CD14-positive monocyte (primary cell): Measurements from ENCODE around the gene SCAI. TPM values are rescaled to one million over a fixed set of nuclear protein-coding genes. Genes with fewer than 3 reads are reported as not detected.

Experiments used
- DNase-seq, 3 donors: peaks; one replicate each; pipeline ENCODE4 v3.0.0-alpha.2; 2011 to 2022
- H2AFZ ChIP-seq: 2 replicates; pipeline ENCODE4 v1.6.0; 2012; ENCODE audit warnings: mild to moderate bottlenecking, low read depth, low read length, inconsistent platforms; ENCODE audit not compliant: insufficient read depth, poor library complexity, severe bottlenecking
- H3K27ac ChIP-seq, 2 donors: 1 replicate in 1 of 2; 2 replicates in 1 of 2; pipeline ENCODE4 v1.5.1; 2012 to 2013; ENCODE audit warnings: low read length in 2 of 2, control low read depth in 1 of 2, inconsistent platforms in 1 of 2, low read depth in 1 of 2, mild to moderate bottlenecking in 1 of 2
- H3K27me3 ChIP-seq, 2 donors: one replicate each; pipeline versions ENCODE4 v1.6.0 to v1.6.1; 2011 to 2013; ENCODE audit warnings: low read length in 2 of 2; ENCODE audit not compliant: control insufficient read depth in 2 of 2, insufficient read depth in 2 of 2
- H3K36me3 ChIP-seq, 2 donors: replicated peaks in 1 of 2; 1 replicate in 1 of 2; 2 replicates in 1 of 2; pipeline versions ENCODE4 v1.5.1 to v1.6.1; 2012 to 2013; ENCODE audit warnings: low read length in 2 of 2, control low read depth in 1 of 2, inconsistent platforms in 1 of 2, mild to moderate bottlenecking in 1 of 2; ENCODE audit not compliant: insufficient read depth in 2 of 2, control insufficient read depth in 1 of 2
- H3K4me1 ChIP-seq, 2 donors: 1 replicate in 1 of 2; 2 replicates in 1 of 2; pipeline versions ENCODE4 v1.5.1 to v1.6.1; 2012 to 2013; ENCODE audit warnings: low read length in 2 of 2, control low read depth in 1 of 2, inconsistent platforms in 1 of 2, mild to moderate bottlenecking in 1 of 2, moderate library complexity in 1 of 2; ENCODE audit not compliant: insufficient read depth in 2 of 2, control insufficient read depth in 1 of 2
- H3K4me2 ChIP-seq: replicated peaks from 2 replicates; pipeline ENCODE3; 2012; ENCODE audit warnings: low read length, moderate library complexity, mild to moderate bottlenecking; ENCODE audit not compliant: poor library complexity, severe bottlenecking; ENCODE audit errors: extremely low read depth
- H3K4me3 ChIP-seq, 3 experiments: fragments of 200-600 bp in 1 of 3; sonication (generic) in 1 of 3; replicated peaks in 1 of 3; 1 replicate in 2 of 3; 2 replicates in 1 of 3; pipeline ENCODE4 v1.5.1; 2011 to 2013; ENCODE audit warnings: low read length in 3 of 3, mild to moderate bottlenecking in 3 of 3, control low read depth in 2 of 3, low read depth in 2 of 3, inconsistent platforms in 1 of 3, moderate library complexity in 1 of 3
- H3K79me2 ChIP-seq: 2 replicates; pipeline ENCODE4 v1.6.0; 2012; ENCODE audit warnings: mild to moderate bottlenecking, control low read depth, inconsistent platforms, low read length, moderate library complexity; ENCODE audit not compliant: insufficient read depth
- H3K9ac ChIP-seq: 2 replicates; pipeline ENCODE4 v1.6.0; 2017; ENCODE audit warnings: low read length, mild to moderate bottlenecking; ENCODE audit not compliant: insufficient read depth, poor library complexity, severe bottlenecking
- H3K9me3 ChIP-seq, 2 donors: replicated peaks in 1 of 2; 1 replicate in 1 of 2; 2 replicates in 1 of 2; pipeline versions ENCODE4 v1.5.1 to v1.6.1; 2012 to 2013; ENCODE audit warnings: low read length in 2 of 2, control low read depth in 1 of 2; ENCODE audit not compliant: control insufficient read depth in 1 of 2, insufficient read depth in 1 of 2
- H4K20me1 ChIP-seq: 2 replicates; pipeline ENCODE4 v1.6.0; 2012; ENCODE audit warnings: mild to moderate bottlenecking, low read length, control low read depth, moderate library complexity; ENCODE audit not compliant: insufficient read depth
- H3K27ac Mint-ChIP-seq, 7 donors: one replicate each; pipeline ENCODE4 v1.8.0; 2020; ENCODE audit warnings: mild to moderate bottlenecking in 7 of 7, mixed read lengths in 7 of 7, moderate library complexity in 6 of 7, inconsistent platforms in 2 of 7
- H3K27me3 Mint-ChIP-seq, 3 donors: one replicate each; pipeline ENCODE4 v1.8.0; 2021 to 2022; ENCODE audit warnings: low read depth in 3 of 3, mild to moderate bottlenecking in 3 of 3, mixed read lengths in 3 of 3, moderate library complexity in 3 of 3, inconsistent platforms in 1 of 3
- H3K36me3 Mint-ChIP-seq, 2 donors: one replicate each; pipeline ENCODE4 v1.8.0; 2020; ENCODE audit warnings: mixed read lengths in 2 of 2, inconsistent platforms in 1 of 2, mild to moderate bottlenecking in 1 of 2
- H3K4me1 Mint-ChIP-seq: one replicate; pipeline ENCODE4 v1.8.0; 2020; ENCODE audit warnings: mild to moderate bottlenecking, mixed read lengths
- H3K4me3 Mint-ChIP-seq, 2 donors: one replicate each; pipeline ENCODE4 v1.8.0; 2020; ENCODE audit warnings: mild to moderate bottlenecking in 2 of 2, mixed read lengths in 2 of 2, moderate library complexity in 1 of 2
- H3K9me3 Mint-ChIP-seq, 7 donors: one replicate each; pipeline ENCODE4 v1.8.0; 2020 to 2022; ENCODE audit warnings: mixed read lengths in 7 of 7, mild to moderate bottlenecking in 6 of 7, moderate library complexity in 6 of 7, inconsistent platforms in 2 of 7
- WGBS: methylation state at CpG from one replicate; pipeline ENCODE4 v1.1.5; 2013; ENCODE audit warnings: missing lambda C conversion rate; ENCODE audit not compliant: insufficient coverage; 5-methylcytosine and 5-hydroxymethylcytosine counted together
- intact Hi-C, 2 donors: fragments of 100-400 bp; cut with micrococcal nuclease; formaldehyde crosslinking; loops; one replicate each; pipeline versions ENCODE4 v1.15.0 to v1.15.1; 2023
- polyA plus RNA-seq, 3 donors: library from polyadenylated mRNA; depleted of rRNA in 1 of 3; unstranded in 2 of 3; stranded (reverse) in 1 of 3; fragments of 300-500 nt in 2 of 3; fragments of >200 nt in 1 of 3; fragmentation: Illumina TruSeq in 2 of 3; gene quantifications; 1 replicate in 2 of 3; 2 replicates in 1 of 3; pipeline ENCODE4 v1.2.3, GENCODE V29; 2012 to 2021
- TF ChIP-seq, protein P1 (sequence below): fragments of 200-600 bp; IDR thresholded peaks from one replicate; pipeline ENCODE4 v1.8.0; 2022; ENCODE audit warnings: antibody characterized with exemption, mild to moderate bottlenecking

The SCAI gene
- polyA plus RNA-seq, 3 donors = 0.76 to 1.4 (median 0.84) TPM

- H3K79me2 ChIP-seq = no peaks in the 10 kb centered on the region
- H3K4me2 ChIP-seq = no peak overlapping the region
- H3K4me1 Mint-ChIP-seq = no peaks in the 10 kb centered on the region
- no peaks in the 10 kb centered on the region for H3K4me1 ChIP-seq
- no peaks in the 10 kb centered on the region for H4K20me1 ChIP-seq
- H3K27ac ChIP-seq = no peak overlapping the region
- H3K9me3 ChIP-seq = peaks cover 0 to 3% of the 10 kb centered on the region in 2 donors
- WGBS = 100% methylated on average over 2 of the region's 3 CpGs
- peaks cover 0 to 3% (median 2%) of the 10 kb centered on the region in 3 donors for H3K27me3 Mint-ChIP-seq
- no peak overlapping the region for H3K4me3 Mint-ChIP-seq
- peaks cover 0 to 8% of the 10 kb centered on the region in 2 donors for H3K36me3 ChIP-seq
- H3K36me3 Mint-ChIP-seq = peaks cover 6 to 11% of the 10 kb centered on the region in 2 donors
- no peak for DNase-seq
- no peak overlapping the region for H2AFZ ChIP-seq
- no peak overlapping the region for H3K27ac Mint-ChIP-seq
- peaks cover 0 to 5% (median 0%) of the 10 kb centered on the region in 7 donors for H3K9me3 Mint-ChIP-seq
- no peak overlapping the region for H3K4me3 ChIP-seq
- H3K27me3 ChIP-seq = no peaks in the 10 kb centered on the region
- intact Hi-C loops = no loop called here
- H3K9ac ChIP-seq = no peak overlapping the region
- TF ChIP-seq, protein P1, sequence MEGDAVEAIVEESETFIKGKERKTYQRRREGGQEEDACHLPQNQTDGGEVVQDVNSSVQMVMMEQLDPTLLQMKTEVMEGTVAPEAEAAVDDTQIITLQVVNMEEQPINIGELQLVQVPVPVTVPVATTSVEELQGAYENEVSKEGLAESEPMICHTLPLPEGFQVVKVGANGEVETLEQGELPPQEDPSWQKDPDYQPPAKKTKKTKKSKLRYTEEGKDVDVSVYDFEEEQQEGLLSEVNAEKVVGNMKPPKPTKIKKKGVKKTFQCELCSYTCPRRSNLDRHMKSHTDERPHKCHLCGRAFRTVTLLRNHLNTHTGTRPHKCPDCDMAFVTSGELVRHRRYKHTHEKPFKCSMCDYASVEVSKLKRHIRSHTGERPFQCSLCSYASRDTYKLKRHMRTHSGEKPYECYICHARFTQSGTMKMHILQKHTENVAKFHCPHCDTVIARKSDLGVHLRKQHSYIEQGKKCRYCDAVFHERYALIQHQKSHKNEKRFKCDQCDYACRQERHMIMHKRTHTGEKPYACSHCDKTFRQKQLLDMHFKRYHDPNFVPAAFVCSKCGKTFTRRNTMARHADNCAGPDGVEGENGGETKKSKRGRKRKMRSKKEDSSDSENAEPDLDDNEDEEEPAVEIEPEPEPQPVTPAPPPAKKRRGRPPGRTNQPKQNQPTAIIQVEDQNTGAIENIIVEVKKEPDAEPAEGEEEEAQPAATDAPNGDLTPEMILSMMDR = no peak
Observed at GRCh38 chr9:125043148-125043547, 100.2 kb downstream of the SCAI start.

GRCh38 chr9:125038166-125038565, 105.2 kb downstream of the SCAI start:
- H3K36me3 Mint-ChIP-seq = peaks cover 5% of the 10 kb centered on the region in 2 donors
- peaks cover 0 to 3% (median 2%) of the 10 kb centered on the region in 3 donors for H3K27me3 Mint-ChIP-seq
- Histone ChIP-seq H3K4me3 (no peak overlapping the region), H4K20me1 (no peaks in the 10 kb centered on the region), H2AFZ (no peak overlapping the region), H3K9ac (no peak overlapping the region), H3K4me1 (no peaks in the 10 kb centered on the region), H3K36me3 (no peaks in the 10 kb centered on the region), H3K9me3 (no peaks in the 10 kb centered on the region), H3K79me2 (no peaks in the 10 kb centered on the region), H3K27me3 (no peaks in the 10 kb centered on the region), H3K4me2 (no peak overlapping the region), H3K27ac (no peak overlapping the region)
- no peaks in the 10 kb centered on the region for H3K9me3 Mint-ChIP-seq
- no peak overlapping the region for H3K4me3 Mint-ChIP-seq
- WGBS = no CpG with 5 or more reads among the region's 2 CpGs
- no peaks in the 10 kb centered on the region for H3K4me1 Mint-ChIP-seq
- TF ChIP-seq, protein P1 = no peak
- intact Hi-C loops = no loop called here
- DNase-seq = no peak
- peak overlapping the region in 1 of 7 donors; percentile 33 for H3K27ac Mint-ChIP-seq
